ENCODE data around the gene L3MBTL2. TPM values are rescaled to one million over a fixed set of nuclear protein-coding genes. Genes with fewer than 3 reads are reported as not detected.

The L3MBTL2 gene
- total RNA-seq, 1 experiment from 2014 or later = 33.6 TPM

DNA sequence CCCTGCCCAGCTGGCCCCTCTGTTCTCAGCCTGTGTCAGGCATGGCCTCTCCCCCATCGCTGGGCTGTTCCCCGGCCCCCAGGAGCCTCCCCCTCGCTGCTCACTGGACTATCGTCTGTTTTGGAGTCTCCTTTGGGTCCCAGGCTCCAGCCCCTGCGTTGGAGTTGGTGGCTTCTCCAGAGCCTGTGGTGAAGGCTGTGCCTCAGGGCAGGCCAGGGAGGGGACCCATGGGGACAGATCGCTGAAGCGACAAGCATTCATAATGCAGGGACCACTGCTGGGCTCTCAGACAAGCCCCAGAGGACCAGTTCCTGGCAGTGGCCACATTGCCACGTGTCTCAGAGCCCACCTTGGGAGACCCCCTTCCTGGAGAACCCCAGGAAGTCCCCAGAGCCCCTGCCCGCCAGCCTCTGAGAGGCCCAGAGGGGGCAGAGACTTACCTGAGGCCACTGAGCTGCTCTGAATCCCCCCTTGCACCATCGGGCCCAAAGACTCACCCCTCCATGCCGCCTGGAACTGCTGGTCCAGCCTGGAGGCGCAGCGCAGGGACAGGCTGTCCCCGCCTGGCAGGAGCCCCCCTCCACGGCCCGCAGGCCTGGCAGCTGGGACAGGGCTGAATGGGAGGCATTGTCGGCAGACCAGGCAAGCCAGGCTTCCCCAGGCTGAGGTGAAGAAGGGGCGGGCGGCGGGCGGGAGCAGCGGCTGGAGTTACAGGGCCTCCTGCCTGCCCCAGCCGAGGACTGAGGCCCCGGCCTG is 35.4 kb downstream of the L3MBTL2 start, which contains the start of gene CHADL:
Gene CHADL (minus strand): TSS at position 555 of the 756 bp plus-strand sequence. CDS start 50 bp downstream, at position 505.
- H3K23me2 ChIP-seq (ENCODE audit: insufficient read length, low read depth, low read length, poor library complexity, severe bottlenecking) = no peaks in the 10 kb centered on the region
- H2BK15ac ChIP-seq (ENCODE audit: low read depth, low read length) = no peak within 1 kb of the TSS
- H2BK12ac ChIP-seq (ENCODE audit: insufficient read length, low read depth, low read length) = no peak within 1 kb of the TSS
- no peaks in the 10 kb centered on the region for H3K9me3 Mint-ChIP-seq
- TF ChIP-seq, protein P1, sequence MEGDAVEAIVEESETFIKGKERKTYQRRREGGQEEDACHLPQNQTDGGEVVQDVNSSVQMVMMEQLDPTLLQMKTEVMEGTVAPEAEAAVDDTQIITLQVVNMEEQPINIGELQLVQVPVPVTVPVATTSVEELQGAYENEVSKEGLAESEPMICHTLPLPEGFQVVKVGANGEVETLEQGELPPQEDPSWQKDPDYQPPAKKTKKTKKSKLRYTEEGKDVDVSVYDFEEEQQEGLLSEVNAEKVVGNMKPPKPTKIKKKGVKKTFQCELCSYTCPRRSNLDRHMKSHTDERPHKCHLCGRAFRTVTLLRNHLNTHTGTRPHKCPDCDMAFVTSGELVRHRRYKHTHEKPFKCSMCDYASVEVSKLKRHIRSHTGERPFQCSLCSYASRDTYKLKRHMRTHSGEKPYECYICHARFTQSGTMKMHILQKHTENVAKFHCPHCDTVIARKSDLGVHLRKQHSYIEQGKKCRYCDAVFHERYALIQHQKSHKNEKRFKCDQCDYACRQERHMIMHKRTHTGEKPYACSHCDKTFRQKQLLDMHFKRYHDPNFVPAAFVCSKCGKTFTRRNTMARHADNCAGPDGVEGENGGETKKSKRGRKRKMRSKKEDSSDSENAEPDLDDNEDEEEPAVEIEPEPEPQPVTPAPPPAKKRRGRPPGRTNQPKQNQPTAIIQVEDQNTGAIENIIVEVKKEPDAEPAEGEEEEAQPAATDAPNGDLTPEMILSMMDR (conservative IDR thresholded peaks at IDR 0.05) = no peak
- H3K27me3 Mint-ChIP-seq (ENCODE audit: low read depth) = peaks cover 5% of the 10 kb centered on the region
- DNase-seq = peak; percentile 62
- H3K4me1 Mint-ChIP-seq = peaks cover 13 to 14% of the 10 kb centered on the region in 2 experiments
- H3K27me3 ChIP-seq (ENCODE audit: insufficient read depth, low read length) = no peaks in the 10 kb centered on the region
- H3K18ac ChIP-seq (ENCODE audit: insufficient read length, low read depth, low read length) = no peak within 1 kb of the TSS
- no peak within 1 kb of the TSS; the same call in 1 of the 2 replicates for H3K14ac ChIP-seq (ENCODE audit: insufficient read depth, low read length)
- no peak within 1 kb of the TSS for H2AK5ac ChIP-seq (ENCODE audit: insufficient read length, low read length)
- H2BK20ac ChIP-seq (ENCODE audit: low read depth, low read length, poor library complexity, severe bottlenecking) = no peak within 1 kb of the TSS
- no peak within 1 kb of the TSS for H2BK5ac ChIP-seq (ENCODE audit: insufficient read length, low read length)
- H4K20me1 ChIP-seq (ENCODE audit: control insufficient read depth, insufficient read depth, insufficient read length) = no peaks in the 10 kb centered on the region
- no peak within 1 kb of the TSS for H3K9ac ChIP-seq (ENCODE audit: extremely low read depth, insufficient read length, low read length)
- no CpG with 5 or more reads among the region's 24 CpGs for WGBS (ENCODE audit: extremely low coverage, insufficient read length, low lambda C conversion rate)
- H3K79me1 ChIP-seq (ENCODE audit: insufficient read depth, low read depth, low read length, poor library complexity, severe bottlenecking) = no peaks in the 10 kb centered on the region
- H2AFZ ChIP-seq (ENCODE audit: low read length) = no peak within 1 kb of the TSS
- H3K4me1 ChIP-seq (ENCODE audit: insufficient read depth, low read length) = no peaks in the 10 kb centered on the region
- H3K79me2 ChIP-seq (ENCODE audit: insufficient read depth, low read length) = no peaks in the 10 kb centered on the region
- no peak within 1 kb of the TSS for H4K8ac ChIP-seq (replicated peaks; ENCODE audit: insufficient read length, low read depth, low read length)
- H3K27ac ChIP-seq (ENCODE audit: insufficient read length, low read depth, low read length) = no peak within 1 kb of the TSS
- H2BK120ac ChIP-seq (ENCODE audit: low read depth, low read length, poor library complexity, severe bottlenecking) = no peak within 1 kb of the TSS
- peaks cover 0 to 9% (median 7%) of the 10 kb centered on the region in 3 experiments; a peak in 4 of 7 replicates for H3K36me3 Mint-ChIP-seq (ENCODE audit: insufficient read depth in 1 of 3, low read depth in 3 of 3)
- H3K4ac ChIP-seq (ENCODE audit: low read depth, low read length) = no peak within 1 kb of the TSS
- H3K4me3 Mint-ChIP-seq = peak within 1 kb of the TSS in 1 of 2 experiments; percentile 50; a peak in 1 of 5 replicates
- H3K56ac ChIP-seq (ENCODE audit: insufficient read length, low read depth, low read length) = no peak within 1 kb of the TSS
- H3K27ac Mint-ChIP-seq = peak within 1 kb of the TSS in 1 of 3 experiments; percentile 61; a peak in 1 of 7 replicates
- no peak within 1 kb of the TSS for H3K23ac ChIP-seq (ENCODE audit: insufficient read length, low read depth, low read length)
- no peak within 1 kb of the TSS for H4K91ac ChIP-seq (ENCODE audit: insufficient read length, low read depth, low read length)
- no peaks in the 10 kb centered on the region for H3K9me3 ChIP-seq (ENCODE audit: control insufficient read depth, low read depth, low read length)
- H4K5ac ChIP-seq (ENCODE audit: insufficient read length, low read depth, low read length) = no peak within 1 kb of the TSS
- H3K4me2 ChIP-seq (ENCODE audit: insufficient read depth, insufficient read length, low read length) = no peak within 1 kb of the TSS
- H3T11ph ChIP-seq (ENCODE audit: low read length) = no peak within 1 kb of the TSS
